Chondrocyte (in vitro differentiated cells): ENCODE data around the gene CTNNBIP1. TPM values are rescaled to one million over a fixed set of nuclear protein-coding genes. Genes with fewer than 3 reads are reported as not detected.

Experiments
- DNase-seq: peaks from one replicate; pipeline ENCODE4 v3.0.0; 2021; ENCODE audit warnings: mixed read lengths, low spot score
- H3K27ac Mint-ChIP-seq: one replicate; pipeline ENCODE4 v1.8.0; 2021; ENCODE audit warnings: mild to moderate bottlenecking, moderate library complexity, mixed read lengths; ENCODE audit not compliant: unreplicated experiment
- H3K27me3 Mint-ChIP-seq: 2 replicates; pipeline ENCODE4 v1.8.0; 2021; ENCODE audit warnings: low read depth, mixed read lengths
- H3K36me3 Mint-ChIP-seq: 2 replicates; pipeline ENCODE4 v1.8.0; 2021; ENCODE audit warnings: low read depth, mixed read lengths
- H3K4me1 Mint-ChIP-seq: 2 replicates; pipeline ENCODE4 v1.8.0; 2021; ENCODE audit warnings: low read depth, mild to moderate bottlenecking, mixed read lengths
- H3K4me3 Mint-ChIP-seq: one replicate; pipeline ENCODE4 v1.8.0; 2021; ENCODE audit warnings: mild to moderate bottlenecking, moderate library complexity, mixed read lengths; ENCODE audit not compliant: unreplicated experiment
- H3K9me3 Mint-ChIP-seq: 2 replicates; pipeline ENCODE4 v1.8.0; 2021; ENCODE audit warnings: low read depth, mixed read lengths
- CTCF ChIP-seq: fragments of 200-600 bp; sonication (generic); IDR thresholded peaks from 2 replicates; pipeline ENCODE4 v1.5.0; 2021; ENCODE audit warnings: antibody characterized with exemption, mild to moderate bottlenecking, moderate library complexity
- total RNA-seq: library from RNA; stranded (reverse); gene quantifications from 3 replicates; pipeline ENCODE4 v1.2.1, GENCODE V29; 2021

CTNNBIP1 gene
- total RNA-seq, 1 donor from 2014 or later, result 26.2 TPM

DNA sequence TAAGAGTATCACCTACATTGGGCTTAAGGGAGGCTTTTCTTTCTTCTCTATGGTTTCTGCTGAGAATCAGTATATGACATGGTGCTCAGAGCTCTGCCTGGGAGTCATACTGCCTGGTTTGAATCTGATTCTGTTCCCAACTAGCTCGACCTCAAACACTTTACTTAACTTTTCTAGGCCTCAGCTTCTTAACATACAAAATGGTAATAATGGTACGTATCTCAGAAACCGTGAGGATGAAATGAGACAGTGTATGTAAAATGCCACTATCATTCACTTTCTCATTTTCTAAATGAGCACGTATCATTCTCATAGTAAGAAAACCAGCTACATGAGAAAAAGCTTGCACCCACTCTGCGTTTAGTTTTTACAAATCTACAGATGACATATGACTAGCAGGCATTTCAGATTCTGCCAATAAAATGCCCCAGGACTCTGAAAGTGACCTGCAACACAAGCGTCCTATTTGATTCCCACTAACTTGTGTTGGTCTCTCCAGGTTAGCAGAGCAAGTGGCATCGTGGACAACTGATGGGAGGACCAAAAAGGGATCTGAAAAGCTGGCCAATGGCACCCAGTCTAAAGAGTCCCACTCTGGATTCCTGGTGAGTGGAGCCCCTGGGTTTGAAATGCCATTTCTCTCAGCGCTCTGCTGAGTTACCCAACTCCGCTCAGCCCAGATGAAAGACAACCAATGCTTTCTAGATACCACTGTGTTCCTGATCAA, 6.1 kb downstream of the CTNNBIP1 start:
- H3K27ac Mint-ChIP-seq, result no peak overlapping the region
- no peaks in the 10 kb centered on the region for H3K36me3 Mint-ChIP-seq
- H3K4me1 Mint-ChIP-seq, result peaks cover 28% of the 10 kb centered on the region
- no peaks in the 10 kb centered on the region for H3K9me3 Mint-ChIP-seq
- DNase-seq, result no peak
- no peaks in the 10 kb centered on the region for H3K27me3 Mint-ChIP-seq
- no peak overlapping the region for H3K4me3 Mint-ChIP-seq
- no peak for TF ChIP-seq CTCF

GRCh38 chr1:9902060-9902452, 8.0 kb downstream of the CTNNBIP1 start:
- no peak overlapping the region for H3K27ac Mint-ChIP-seq
- H3K36me3 Mint-ChIP-seq, result no peaks in the 10 kb centered on the region
- H3K27me3 Mint-ChIP-seq, result no peaks in the 10 kb centered on the region
- no peak for DNase-seq
- H3K9me3 Mint-ChIP-seq, result no peaks in the 10 kb centered on the region
- no peak for TF ChIP-seq CTCF
- H3K4me1 Mint-ChIP-seq, result peaks cover 28% of the 10 kb centered on the region
- no peak overlapping the region for H3K4me3 Mint-ChIP-seq

DNA sequence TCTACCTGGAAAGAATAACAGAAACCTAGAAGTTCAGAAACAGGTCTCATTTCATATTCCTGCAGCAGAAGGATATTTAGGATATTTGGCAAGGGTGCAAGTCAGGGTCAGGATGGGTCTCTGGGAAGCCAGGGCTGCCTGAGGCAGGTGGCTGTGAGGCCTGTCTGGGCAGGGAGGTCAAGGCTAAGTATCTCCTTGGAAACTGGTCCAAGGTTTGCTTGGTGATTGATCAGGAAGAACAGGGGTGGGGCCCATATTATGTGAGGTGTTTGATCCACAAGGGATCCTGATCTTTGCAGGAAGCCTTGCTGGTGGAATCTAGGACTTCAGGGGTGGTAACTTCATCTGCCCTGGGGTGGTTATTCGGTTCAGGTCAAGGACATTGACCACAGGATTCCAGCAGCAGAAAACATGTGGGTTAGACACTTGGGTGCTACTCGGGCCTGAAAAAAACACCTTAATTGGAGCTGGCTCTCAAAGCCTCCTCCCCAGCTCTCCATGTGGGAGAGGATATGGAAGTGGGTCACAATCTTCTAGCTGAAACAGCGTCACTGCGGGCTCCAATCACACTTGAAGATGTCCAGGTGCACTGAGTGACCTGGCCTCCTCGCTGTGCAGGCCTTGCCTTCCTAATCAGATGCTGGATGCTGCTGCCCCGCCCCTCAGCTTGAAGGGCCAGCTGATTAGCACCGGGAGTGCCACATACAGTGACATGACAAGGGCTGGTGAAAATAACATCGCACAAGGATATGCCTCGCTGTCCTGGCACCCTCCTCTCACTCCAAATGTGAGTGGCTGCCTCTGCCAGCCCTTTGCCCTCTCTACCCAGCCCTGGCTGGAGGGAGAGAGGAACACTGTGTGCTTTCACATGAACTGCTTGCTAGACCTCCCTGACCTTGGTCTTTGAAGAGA, 8.7 kb downstream of the CTNNBIP1 start:
- Mint-ChIP-seq H3K4me1 (peaks cover 28% of the 10 kb centered on the region), H3K4me3 (no peak overlapping the region), H3K27me3 (no peaks in the 10 kb centered on the region), H3K36me3 (no peaks in the 10 kb centered on the region), H3K9me3 (no peaks in the 10 kb centered on the region), H3K27ac (no peak overlapping the region)
- TF ChIP-seq CTCF, result no peak
- peak; percentile 47 for DNase-seq

DNA sequence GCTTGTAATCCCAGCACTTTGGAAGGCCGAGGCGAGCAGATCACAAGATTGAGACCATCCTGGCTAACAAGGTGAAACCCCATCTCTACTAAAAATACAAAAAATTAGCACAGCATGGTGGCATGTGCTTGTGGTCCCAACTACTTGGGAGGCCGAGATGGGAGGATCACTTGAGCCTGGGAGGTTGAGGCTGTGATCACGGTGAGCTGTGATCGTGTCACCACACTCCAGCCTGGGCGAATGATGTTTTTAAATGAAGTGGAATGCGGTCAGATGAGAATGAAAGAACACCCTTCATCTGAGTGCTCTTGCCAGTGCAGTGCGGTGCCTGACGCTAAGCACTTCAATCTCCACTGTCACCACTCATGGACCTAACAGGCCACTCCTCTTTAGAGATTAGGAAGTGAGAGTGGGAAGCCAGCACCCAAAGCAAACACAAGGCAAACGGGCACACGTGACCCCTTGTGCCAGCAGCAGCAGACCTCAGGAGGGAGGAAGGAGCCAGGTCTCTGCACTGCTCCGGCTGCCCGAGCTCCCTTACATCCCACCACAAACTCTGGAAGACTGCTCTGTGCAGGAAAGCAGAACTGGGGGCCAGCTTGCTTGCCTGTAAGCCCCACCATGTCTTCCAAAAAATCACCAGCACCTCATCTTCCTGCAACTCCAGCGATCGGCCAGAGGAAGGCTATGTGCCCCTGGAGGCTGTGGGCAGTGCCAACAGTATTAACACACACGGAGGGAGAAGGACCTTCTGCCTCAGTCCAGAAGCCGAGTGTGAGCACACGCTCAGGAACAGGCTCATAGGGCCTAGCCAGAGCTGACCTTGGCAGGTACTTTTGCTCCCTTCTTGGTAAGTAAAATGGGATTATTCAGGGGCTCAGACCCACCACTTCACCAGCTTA, 9.7 kb downstream of the CTNNBIP1 start:
- H3K27me3 Mint-ChIP-seq, result no peaks in the 10 kb centered on the region
- H3K4me1 Mint-ChIP-seq, result peaks cover 25% of the 10 kb centered on the region
- H3K4me3 Mint-ChIP-seq, result no peak overlapping the region
- DNase-seq, result peak; percentile 43
- no peaks in the 10 kb centered on the region for H3K9me3 Mint-ChIP-seq
- no peaks in the 10 kb centered on the region for H3K36me3 Mint-ChIP-seq
- peak overlapping the region; percentile 22 for H3K27ac Mint-ChIP-seq
- TF ChIP-seq CTCF, result no peak

DNA sequence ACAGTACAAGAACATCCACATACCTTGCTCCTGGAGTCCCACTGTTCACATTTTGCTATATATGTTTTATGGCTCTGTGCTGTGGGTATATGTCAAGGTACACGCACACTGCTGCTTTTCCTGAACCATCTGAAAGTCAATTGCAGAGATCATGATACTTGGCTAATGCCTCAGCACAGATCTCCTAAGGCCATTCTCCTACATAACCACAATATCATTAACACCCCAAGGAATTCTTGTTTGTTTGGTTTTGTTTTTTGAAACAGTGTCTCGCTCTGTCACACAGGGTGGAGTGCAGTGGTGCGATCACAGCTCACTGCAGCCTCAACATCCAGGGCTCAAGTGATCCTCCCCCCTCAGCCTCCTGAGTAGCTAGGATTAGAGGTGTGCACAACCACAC, 16.0 kb downstream of the CTNNBIP1 start:
- H3K36me3 Mint-ChIP-seq, result no peaks in the 10 kb centered on the region
- no peak overlapping the region for H3K4me3 Mint-ChIP-seq
- DNase-seq, result no peak
- no peaks in the 10 kb centered on the region for H3K27me3 Mint-ChIP-seq
- H3K9me3 Mint-ChIP-seq, result no peaks in the 10 kb centered on the region
- no peak for TF ChIP-seq CTCF
- peaks cover 50% of the 10 kb centered on the region for H3K4me1 Mint-ChIP-seq
- no peak overlapping the region for H3K27ac Mint-ChIP-seq
